Upper lobe of left lung (tissue), 6 donors: ENCODE results near the gene S100A4. TPM values are rescaled to one million over a fixed set of nuclear protein-coding genes. Genes with fewer than 3 reads are reported as not detected.
A peak's percentile ranks its signal among the peaks of the same experiment; 100 is the strongest.
"Not testable (repeated sequence)": the region's sequence is repeated elsewhere in the genome, so short reads cannot be mapped to it uniquely, and the experiment has no call there.

Experiments used
- ATAC-seq, 2 donors: fragments of 200-7000 bp; cut with Tn5 transposase; one replicate each; pipeline ENCODE4 v1.9.1; 2022; ENCODE audit warnings: mild to moderate bottlenecking in 2 of 2, moderate library complexity in 2 of 2; ENCODE audit not compliant: low FRiP score in 2 of 2
- DNase-seq, 2 donors: peaks; one replicate each; pipeline ENCODE4 v3.0.0-alpha.2; 2019 to 2020
- H3K27ac ChIP-seq, 4 donors: fragments of 200-600 bp; sonication (generic); one replicate each; pipeline ENCODE4 v1.5.1; 2016 to 2019
- H3K27me3 ChIP-seq, 4 donors: fragments of 200-600 bp; sonication (generic); one replicate each; pipeline ENCODE4 v1.5.1; 2017 to 2019
- H3K36me3 ChIP-seq, 4 donors: fragments of 200-600 bp; sonication (generic); one replicate each; pipeline ENCODE4 v1.5.1; 2016 to 2019
- H3K4me1 ChIP-seq, 4 donors: fragments of 200-600 bp; sonication (generic); one replicate each; pipeline ENCODE4 v1.5.1; 2018 to 2019
- H3K4me3 ChIP-seq, 4 donors: fragments of 200-600 bp; sonication (generic); one replicate each; pipeline ENCODE4 v1.5.1; 2017 to 2019; ENCODE audit warnings: mild to moderate bottlenecking in 2 of 4, moderate library complexity in 1 of 4
- H3K9me3 ChIP-seq, 4 donors: fragments of 200-600 bp; sonication (generic); one replicate each; pipeline ENCODE4 v1.5.1; 2018 to 2019
- CTCF ChIP-seq, 6 experiments: fragments of 450-650 bp in 4 of 6; fragments of 200-600 bp in 2 of 6; sonication (generic) in 2 of 6; IDR thresholded peaks; one replicate each; pipeline ENCODE4 v1.5.1; 2016 to 2019; ENCODE audit warnings: antibody characterized with exemption in 6 of 6
- EP300 ChIP-seq, 4 donors: sonication (generic); formaldehyde crosslinking; IDR thresholded peaks; one replicate each; pipeline ENCODE4 v1.5.1; 2017; ENCODE audit warnings: antibody characterized with exemption in 4 of 4, control low read depth in 2 of 4
- POLR2A ChIP-seq, 4 donors: fragments of 450-650 bp; IDR thresholded peaks; one replicate each; pipeline ENCODE4 v1.5.1; 2016 to 2017; ENCODE audit warnings: antibody characterized with exemption in 4 of 4, mild to moderate bottlenecking in 2 of 4
- POLR2AphosphoS5 ChIP-seq, 2 donors: sonication (generic); formaldehyde crosslinking; IDR thresholded peaks; one replicate each; pipeline ENCODE4 v1.5.1; 2017; ENCODE audit warnings: antibody characterized with exemption in 2 of 2
- WGBS, 2 donors: methylation state at CpG; one replicate each; pipeline ENCODE4 v1.1.5; 2017 to 2018; 5-methylcytosine and 5-hydroxymethylcytosine counted together
- total RNA-seq, 6 donors: library from RNA; depleted of rRNA in 4 of 6; stranded (reverse); fragments of >200 nt in 4 of 6; gene quantifications; one replicate each; pipeline versions ENCODE4 v1.1.0 to v1.2.1, GENCODE V29; 2016 to 2021
- donor health status: DM: no; HTN: no; CAD: no; lungs with moderate emphysema.
- donor health status: DM: no; HTN: yes; CAD: no; lungs with severe emphysema.

Gene S100A4
- total RNA-seq, 6 donors from 2014 or later: 234 to 983 (median 633) TPM

GRCh38 chr1:153586347-153586746 lies 40.7 kb upstream of the S100A4 start:
- ATAC-seq: no peak
- H3K27ac ChIP-seq: no peak overlapping the region
- DNase-seq: no peak
- H3K27me3 ChIP-seq: no peaks in the 10 kb centered on the region
- H3K9me3 ChIP-seq: no peaks in the 10 kb centered on the region
- no peaks in the 10 kb centered on the region for H3K4me1 ChIP-seq
- TF ChIP-seq EP300 (IDR thresholded peaks at IDR 0.05) (no peak), CTCF (IDR thresholded peaks at IDR 0.05) (no peak), POLR2A (IDR thresholded peaks at IDR 0.05) (no peak), POLR2AphosphoS5 (IDR thresholded peaks at IDR 0.05) (no peak)
- H3K4me3 ChIP-seq: no peak overlapping the region
- 41 to 50% methylated on average over 1 of the region's 1 CpG for WGBS, 2 donors
- H3K36me3 ChIP-seq: no peaks in the 10 kb centered on the region

- TF ChIP-seq POLR2AphosphoS5 (IDR thresholded peaks at IDR 0.05) (no peak), POLR2A (IDR thresholded peaks at IDR 0.05) (no peak), EP300 (IDR thresholded peaks at IDR 0.05) (no peak), CTCF (IDR thresholded peaks at IDR 0.05) (no peak)
- WGBS, 2 donors: 81 to 93% methylated on average over 1 of the region's 1 CpG
- no peak for ATAC-seq
Measured at GRCh38 chr1:153585006-153585405, 39.4 kb upstream of the S100A4 start.

GRCh38 chr1:153583976-153584375 lies 38.4 kb upstream of the S100A4 start:
- H3K4me3 ChIP-seq: no peak overlapping the region
- WGBS, 2 donors: 76 to 88% methylated on average over 2 of the region's 2 CpGs
- H3K27ac ChIP-seq: no peak overlapping the region
- H3K36me3 ChIP-seq: no peaks in the 10 kb centered on the region
- H3K27me3 ChIP-seq: no peaks in the 10 kb centered on the region
- ATAC-seq (no peak), DNase-seq (no peak)
- no peaks in the 10 kb centered on the region for H3K4me1 ChIP-seq
- TF ChIP-seq EP300 (IDR thresholded peaks at IDR 0.05) (no peak), POLR2A (IDR thresholded peaks at IDR 0.05) (no peak)
- H3K9me3 ChIP-seq: no peaks in the 10 kb centered on the region

More at GRCh38 chr1:153585006-153585405, 39.4 kb upstream of the S100A4 start:
- Histone ChIP-seq H3K27ac (no peak overlapping the region), H3K27me3 (no peaks in the 10 kb centered on the region), H3K36me3 (no peaks in the 10 kb centered on the region), H3K4me3 (no peak overlapping the region), H3K9me3 (no peaks in the 10 kb centered on the region), H3K4me1 (no peaks in the 10 kb centered on the region)
- DNase-seq: no peak

- not testable (repeated sequence) for H3K36me3 ChIP-seq, H3K27me3 ChIP-seq, H3K4me1 ChIP-seq, ATAC-seq, DNase-seq, H3K4me3 ChIP-seq, H3K27ac ChIP-seq, H3K9me3 ChIP-seq
- WGBS, 2 donors: 70 to 82% methylated on average over 2 to 3 of the region's 3 CpGs
Measured at GRCh38 chr1:153583514-153583913, 37.9 kb upstream of the S100A4 start.

- 95% methylated on average over 18 of the region's 34 CpGs; no CpG with 5 or more reads in 1 of the 2 donors for WGBS, 2 donors
- peak in 1 of 2 donors; percentile 65 for DNase-seq
Measured at GRCh38 chr1:153582836-153583235, 37.2 kb upstream of the S100A4 start.

GRCh38 chr1:153578936-153579335 lies 33.3 kb upstream of the S100A4 start:
- ATAC-seq (no peak), DNase-seq (no peak)
- WGBS, 2 donors: 83 to 85% methylated on average over 3 of the region's 3 CpGs
- Histone ChIP-seq H3K4me1 (no peaks in the 10 kb centered on the region), H3K4me3 (no peak overlapping the region), H3K36me3 (no peaks in the 10 kb centered on the region), H3K27me3 (no peaks in the 10 kb centered on the region), H3K9me3 (no peaks in the 10 kb centered on the region), H3K27ac (no peak overlapping the region)
- TF ChIP-seq EP300 (IDR thresholded peaks at IDR 0.05) (no peak), CTCF (IDR thresholded peaks at IDR 0.05) (no peak), POLR2AphosphoS5 (IDR thresholded peaks at IDR 0.05) (no peak), POLR2A (IDR thresholded peaks at IDR 0.05) (no peak)

More at GRCh38 chr1:153582836-153583235, 37.2 kb upstream of the S100A4 start:
- not testable (repeated sequence) for ATAC-seq, H3K4me1 ChIP-seq, H3K27ac ChIP-seq, H3K4me3 ChIP-seq, H3K36me3 ChIP-seq, H3K27me3 ChIP-seq, H3K9me3 ChIP-seq
